ENCODE measurements around the gene DDX50.
"Not testable (repeated sequence)": the region's sequence is repeated elsewhere in the genome, so short reads cannot be mapped to it uniquely, and the experiment has no call there.

The DDX50 gene

DNA sequence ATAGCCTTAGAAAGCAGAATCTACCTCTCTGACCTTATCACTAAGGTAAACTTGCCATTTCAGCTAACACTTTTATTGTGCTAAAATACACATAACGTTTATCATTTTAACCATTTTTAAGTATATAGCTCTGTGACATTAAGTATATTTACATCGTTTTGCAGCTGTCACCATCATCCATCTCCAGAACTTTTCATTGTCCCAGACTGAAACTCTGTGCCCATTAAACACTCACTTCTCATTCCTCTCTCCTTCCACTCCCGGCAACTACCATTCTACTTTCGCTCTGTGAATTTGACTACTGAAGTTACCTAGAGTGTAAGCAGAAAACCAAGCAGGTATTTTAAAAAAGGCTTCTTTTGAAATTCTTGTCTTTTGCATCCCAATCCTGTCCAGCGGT, 1.3 kb downstream of the DDX50 start:
- DNase-seq, result no peak

DNA sequence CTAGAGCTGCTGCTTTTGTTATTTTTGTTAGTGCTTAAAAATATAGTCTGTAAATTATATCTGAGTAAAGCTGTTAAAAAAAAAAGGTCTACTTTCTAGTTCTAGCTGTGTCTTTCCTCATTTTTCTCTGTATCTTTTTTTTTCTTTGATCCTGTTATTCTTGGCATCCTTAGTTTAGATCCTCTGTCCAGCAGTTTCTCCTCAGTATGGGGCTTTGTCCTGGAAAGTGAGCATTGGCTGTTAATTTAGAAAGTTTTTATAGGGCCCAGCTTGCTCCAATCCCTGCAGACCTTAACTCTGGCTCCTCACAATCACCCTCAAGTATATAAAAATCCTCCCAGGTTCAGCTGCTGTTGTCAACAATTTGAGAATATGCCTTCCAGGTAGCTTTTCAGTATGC, 23.5 kb downstream of the DDX50 start:
- no peak for DNase-seq

DNA sequence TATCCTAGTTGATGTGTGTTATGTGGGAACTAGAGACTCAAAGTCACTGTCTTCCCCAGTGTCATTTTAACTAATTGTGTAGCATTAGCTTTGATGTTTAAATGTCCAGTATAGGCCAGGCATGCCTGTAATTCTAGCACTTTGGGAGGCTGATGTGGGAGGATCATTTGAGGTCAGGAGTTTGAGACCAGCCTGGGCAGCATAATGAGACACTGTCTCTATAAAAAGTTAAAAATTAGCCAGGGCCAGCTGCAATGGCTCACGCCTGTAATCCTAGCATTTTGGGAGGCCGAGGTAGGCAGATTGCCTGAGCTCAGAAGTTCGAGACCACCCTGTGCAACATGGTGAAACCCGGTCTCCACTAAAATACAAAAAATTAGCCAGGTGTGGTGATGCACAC, 24.4 kb downstream of the DDX50 start:
- no peak for DNase-seq

DNA sequence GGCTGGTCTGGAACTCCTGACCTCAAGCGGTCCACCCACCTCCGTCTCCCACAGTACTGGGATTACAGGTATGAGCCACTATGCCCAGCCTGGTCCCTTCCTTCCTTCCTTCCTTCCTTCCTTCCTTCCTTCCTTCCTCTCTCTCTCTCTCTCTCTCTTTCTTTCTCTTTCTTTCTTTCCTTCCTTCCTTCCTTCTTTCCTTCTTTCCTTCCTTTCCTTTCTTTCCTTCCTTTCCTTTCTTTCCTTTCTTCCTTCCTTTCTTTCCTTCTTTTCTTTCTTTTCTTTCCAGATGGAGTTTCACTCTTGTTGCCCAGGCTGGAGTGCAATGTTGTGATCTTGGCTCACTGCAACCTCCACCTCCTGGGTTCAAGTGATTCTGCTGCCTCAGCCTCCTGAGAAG, 28.0 kb downstream of the DDX50 start:
- not testable (repeated sequence) for DNase-seq

DNA sequence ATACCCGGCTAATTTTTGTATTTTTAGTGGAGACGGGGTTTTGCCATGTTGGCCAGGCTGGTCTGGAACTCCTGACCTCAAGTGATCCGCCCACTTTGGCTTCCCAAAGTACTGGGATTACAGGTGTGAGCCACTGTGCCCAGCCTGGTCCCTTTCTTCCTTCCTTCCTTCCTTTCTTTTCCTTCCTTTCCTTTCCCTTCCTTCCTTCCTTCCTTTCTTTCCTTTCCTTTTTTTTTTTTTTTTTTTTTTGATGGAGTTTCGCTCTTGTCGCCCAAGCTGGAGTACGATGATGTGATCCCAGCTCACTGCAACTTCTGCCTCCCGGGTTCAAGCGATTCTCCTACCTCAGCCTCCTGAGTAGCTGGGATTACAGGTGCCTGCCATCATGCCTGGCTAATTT, 28.8 kb downstream of the DDX50 start:
- not testable (repeated sequence) for DNase-seq

DNA sequence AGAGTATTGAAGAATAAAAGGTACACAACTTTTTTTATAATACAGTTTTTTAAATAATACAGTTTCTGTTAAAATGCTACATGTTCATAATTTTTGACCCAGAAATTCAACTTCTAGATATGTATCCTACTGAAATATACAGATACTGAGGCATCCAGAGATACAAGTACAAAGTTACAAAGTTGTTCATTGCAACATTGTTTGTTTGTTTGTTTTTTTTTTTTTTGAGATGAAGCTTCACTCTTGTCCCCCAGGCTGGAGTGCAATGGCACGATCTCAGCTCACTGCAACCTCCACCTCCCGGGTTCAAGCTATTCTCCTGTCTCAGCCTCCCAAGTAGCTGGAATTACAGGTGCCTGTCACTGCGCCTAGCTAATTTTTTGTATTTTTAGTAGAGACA, 31.7 kb downstream of the DDX50 start:
- DNase-seq, result not testable (repeated sequence)

DNA sequence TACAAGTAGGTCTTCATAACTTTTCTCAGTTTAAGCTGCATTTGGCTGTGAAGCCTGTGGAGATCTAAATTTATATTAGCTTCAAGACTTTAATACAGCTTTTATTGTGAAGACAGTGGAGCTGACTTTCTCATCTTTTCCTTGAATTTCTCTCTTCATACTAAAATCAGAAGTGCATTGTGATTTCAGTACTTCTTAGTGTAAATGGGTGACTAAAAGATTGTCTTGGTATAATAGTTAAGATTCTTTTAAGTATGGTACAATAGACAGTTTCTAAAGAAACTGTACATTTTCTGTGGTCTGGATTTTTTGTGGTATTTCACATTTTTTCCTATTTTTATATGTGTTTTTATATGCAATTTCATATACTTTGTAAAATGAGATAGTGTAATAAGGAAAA, 33.9 kb downstream of the DDX50 start:
- DNase-seq, result no peak

DNA sequence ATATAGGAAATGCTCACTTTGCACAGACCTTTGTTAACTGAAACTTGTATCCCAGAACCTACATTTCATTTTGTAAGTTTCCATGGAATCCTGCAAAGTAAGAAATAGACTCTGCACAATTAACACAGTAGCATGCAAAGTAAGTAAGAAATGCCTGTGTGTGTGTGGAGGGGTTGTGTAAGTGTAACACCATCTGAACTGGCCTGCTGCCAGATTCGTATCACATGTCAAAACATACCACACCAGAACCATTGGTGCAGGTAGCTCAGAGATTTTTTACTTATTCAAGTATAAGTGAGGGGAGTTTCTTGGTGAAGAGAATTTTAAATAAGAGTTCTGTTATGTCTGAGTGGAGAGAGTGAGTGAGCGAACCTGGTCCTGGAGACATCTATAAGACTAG, 37.0 kb downstream of the DDX50 start:
- DNase-seq, result no peak

DNA sequence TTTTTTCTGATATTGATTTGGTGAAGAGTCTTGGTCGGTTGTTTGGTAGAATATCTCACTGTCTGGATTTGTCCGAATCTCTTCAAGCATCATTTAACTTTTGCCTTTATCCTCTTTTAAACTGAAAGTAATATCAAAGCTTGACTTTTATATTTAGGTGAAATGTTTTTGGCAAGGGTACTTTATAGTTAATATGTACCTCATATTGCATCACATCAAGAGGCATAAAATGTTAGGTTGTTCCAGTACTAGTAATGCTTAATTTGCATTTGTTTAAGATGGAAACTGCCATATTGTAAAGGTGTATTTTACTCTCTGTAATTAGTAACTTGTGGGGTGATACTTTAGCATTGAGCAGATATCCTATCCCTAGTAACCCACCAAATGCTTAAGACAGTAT, 37.8 kb downstream of the DDX50 start:
- no peak for DNase-seq

DNA sequence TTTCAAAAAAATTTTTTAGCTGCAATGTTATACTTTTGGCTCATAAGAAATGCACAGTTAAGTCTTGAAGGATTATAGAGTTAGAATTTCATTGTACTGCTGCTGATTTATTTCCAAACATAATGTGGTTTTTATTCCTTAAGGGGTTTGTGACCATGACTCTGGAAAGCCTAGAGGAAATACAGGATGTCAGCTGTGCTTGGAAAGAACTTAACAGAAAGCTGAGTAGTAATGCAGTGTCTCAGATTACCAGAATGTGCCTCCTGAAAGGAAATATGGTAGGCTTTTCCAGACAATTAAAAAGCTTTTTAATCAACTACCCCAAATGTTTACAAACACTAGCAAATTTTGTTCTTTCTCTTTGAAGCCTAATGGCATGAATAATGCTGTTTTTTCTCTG, 39.8 kb downstream of the DDX50 start:
- not testable (repeated sequence) for DNase-seq

DNA sequence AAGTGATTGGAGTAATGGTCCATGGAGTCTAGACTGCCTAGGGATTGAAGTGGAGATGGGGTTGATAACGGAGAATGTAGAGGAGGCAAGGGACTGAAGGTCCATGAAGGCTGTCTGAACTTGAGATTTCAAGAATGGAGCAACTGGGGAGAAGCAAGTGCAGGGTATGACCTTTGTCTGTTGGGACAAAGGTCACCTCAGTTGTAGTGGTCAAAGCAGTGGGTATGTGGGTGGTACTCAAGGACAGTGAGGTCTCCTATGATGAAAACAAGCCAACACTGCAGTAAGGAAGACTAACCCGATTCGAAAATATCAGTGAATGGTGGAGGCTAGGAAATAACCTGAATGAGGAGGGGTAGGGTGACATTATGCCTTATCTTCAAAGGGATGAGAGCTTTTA, 49.5 kb downstream of the DDX50 start:
- DNase-seq, result no peak

DNA sequence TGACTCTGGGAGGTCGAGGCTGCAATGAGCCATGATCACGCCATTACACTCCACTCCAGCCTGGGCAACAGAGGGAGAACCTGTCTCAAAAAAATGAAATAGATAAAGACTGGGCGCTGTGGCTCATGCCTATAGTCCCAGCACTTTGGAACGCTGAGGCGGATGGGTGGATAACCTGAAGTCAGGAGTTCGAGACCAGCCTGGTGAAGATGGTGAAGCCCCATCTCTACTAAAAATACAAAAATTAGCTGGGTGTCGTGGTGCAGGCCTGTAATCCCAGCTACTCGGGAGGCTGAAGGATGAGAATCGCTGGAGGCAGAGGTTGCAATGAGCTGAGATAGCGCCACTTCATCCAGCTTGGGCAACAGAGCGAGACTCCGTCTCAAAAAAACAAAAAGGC, 53.8 kb downstream of the DDX50 start:
- no peak for DNase-seq

DNA sequence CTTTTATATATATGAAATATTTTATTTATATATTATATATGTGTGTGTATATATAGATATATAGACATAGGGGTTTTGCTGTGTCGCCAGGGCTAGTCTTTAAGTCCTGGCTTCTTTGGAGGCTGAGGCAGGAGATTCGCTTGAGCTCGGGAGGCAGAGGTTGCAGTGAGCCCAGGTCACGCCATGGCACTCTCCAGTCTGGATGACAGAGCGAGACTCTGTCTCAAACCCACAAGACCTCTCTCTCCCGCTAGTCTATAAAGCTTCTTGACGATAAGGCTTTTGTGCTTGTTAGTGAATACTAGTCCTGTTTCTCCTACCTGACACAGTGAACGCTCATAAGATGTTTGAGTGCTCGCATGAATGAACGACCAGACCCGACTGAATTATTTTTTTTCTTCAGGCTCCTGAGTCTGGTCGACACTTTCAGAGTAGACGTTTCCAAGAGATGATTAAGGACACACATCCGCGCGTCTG, 54.3 kb downstream of the DDX50 start:
- DNase-seq, result no peak

DNA sequence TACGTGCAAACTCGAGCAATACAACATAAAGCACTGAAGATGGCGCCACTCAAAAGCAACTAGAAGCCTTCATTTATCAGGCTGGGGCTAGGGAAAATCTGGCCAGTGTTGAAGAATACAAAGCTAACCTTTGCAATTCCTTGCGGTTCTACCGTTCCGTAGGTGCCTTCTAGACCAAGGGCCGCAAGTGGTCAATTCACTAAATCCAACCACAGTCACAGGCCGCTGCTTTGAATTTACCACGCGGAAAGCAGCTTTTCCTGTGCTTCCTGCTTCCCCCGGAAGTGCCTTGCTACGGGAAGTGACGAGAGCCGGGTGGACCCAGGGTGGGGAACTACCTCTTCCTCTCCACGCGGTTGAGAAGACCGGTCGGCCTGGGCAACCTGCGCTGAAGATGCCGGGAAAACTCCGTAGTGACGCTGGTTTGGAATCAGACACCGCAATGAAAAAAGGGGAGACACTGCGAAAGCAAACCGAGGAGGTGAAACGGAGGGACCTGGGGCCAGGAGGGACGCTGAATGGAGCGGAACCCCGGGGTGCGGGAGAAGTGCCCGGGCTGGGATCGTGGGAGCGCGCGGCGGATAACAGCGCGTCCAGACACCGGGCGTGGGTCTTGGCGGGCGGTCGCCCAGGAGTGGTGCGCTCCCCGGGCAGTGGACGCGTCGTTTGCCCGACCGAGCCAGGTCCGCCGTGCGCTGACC, 54.9 kb downstream of the DDX50 start, which contains the start of gene DDX21:
Gene DDX21, plus strand, starts transcription at position 339 of the 701 bp plus-strand sequence. Its CDS starts 56 bp downstream, at position 395.
- DNase-seq, result peak; percentile 72

DNA sequence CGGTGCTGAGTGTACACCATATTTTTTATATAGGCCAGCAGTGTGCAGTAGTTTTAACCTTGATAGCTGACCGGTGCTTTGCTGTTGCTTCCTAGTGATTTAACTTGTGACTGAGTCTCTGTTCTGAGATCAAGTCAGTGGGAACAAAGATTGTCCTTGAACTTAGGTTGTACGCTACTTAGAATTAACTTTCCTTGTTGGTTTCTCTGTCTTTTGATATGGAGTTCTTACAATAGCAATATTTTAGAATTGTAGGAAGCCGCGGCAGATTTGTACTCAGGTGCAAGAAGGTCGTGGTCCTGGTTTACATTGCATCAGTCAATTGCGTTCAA, 56.1 kb downstream of the DDX50 start:
- DNase-seq, result no peak

DNA sequence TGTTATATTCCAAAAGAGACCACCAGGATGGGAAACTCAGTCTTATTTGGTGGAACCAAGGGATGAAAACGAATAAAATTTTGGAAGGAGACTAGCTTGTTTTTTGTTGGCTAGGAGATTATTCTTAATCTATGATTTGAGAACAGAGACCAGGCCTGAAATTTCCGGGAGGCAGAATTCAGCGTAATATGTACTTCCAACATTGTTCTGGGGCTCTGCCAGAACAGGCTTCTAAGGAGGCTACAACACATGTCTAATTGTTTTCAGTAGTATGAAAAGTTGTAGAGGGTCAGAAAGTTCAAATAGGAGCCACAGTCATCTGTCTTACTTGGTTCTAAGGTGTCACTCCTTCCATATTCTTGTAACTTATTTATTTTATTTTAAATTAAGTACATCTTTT, 56.5 kb downstream of the DDX50 start:
- DNase-seq, result no peak

DNA sequence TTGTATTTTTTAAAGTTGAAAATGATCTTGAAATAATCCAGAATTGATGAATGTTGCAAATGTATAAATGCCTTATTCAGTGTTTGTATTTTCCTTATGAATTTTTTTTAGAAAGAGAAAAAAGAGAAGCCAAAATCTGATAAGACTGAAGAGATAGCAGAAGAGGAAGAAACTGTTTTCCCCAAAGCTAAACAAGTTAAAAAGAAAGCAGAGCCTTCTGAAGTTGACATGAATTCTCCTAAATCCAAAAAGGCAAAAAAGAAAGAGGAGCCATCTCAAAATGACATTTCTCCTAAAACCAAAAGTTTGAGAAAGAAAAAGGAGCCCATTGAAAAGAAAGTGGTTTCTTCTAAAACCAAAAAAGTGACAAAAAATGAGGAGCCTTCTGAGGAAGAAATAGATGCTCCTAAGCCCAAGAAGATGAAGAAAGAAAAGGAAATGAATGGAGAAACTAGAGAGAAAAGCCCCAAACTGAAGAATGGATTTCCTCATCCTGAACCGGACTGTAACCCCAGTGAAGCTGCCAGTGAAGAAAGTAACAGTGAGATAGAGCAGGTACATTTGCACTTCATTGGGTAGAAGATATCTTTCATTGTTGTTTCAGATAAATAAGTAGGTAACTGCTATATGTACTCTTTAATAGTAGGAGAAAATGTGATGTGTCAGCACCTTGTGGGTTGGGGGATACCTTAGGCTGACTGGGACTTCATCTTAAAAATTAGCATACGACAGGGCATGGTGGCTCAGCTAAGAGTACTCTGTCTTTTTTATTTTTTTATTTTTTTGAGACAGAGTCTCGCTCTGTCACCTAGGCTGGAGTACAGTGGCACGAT, 58.8 kb downstream of the DDX50 start:
- no peak for DNase-seq

DNA sequence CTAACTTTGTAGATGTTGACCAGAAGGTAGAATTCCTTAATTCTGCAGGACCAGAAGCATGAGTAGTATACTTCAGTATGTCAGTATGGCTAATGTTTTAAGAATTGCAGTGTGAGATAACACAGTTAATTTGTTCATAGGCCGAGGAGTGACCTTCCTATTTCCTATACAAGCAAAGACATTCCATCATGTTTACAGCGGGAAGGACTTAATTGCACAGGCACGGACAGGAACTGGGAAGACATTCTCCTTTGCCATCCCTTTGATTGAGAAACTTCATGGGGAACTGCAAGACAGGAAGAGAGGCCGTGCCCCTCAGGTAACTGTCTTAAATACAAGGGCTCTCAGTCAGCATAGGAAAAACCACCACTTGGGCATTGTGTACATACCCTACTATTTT, 62.0 kb downstream of the DDX50 start:
- DNase-seq, result no peak

DNA sequence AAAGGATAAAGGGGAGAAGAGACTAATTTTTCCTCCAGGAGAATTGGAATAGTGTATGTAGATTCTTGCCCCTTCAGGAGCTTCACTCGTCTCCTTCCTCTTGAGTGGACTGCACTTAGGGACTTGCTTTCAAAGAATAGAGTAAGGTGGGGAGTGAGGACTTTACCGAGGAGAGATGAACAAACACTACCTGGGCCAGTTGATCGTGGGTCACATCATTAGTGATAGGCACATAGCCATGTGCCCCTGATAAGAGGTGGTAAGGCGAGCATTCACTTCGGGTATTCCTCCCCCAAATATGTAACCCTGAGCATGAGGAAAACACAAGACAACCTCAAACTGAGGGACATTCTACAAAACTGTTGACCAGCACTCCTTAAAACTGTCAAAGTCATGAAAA, 72.9 kb downstream of the DDX50 start:
- no peak for DNase-seq

DNA sequence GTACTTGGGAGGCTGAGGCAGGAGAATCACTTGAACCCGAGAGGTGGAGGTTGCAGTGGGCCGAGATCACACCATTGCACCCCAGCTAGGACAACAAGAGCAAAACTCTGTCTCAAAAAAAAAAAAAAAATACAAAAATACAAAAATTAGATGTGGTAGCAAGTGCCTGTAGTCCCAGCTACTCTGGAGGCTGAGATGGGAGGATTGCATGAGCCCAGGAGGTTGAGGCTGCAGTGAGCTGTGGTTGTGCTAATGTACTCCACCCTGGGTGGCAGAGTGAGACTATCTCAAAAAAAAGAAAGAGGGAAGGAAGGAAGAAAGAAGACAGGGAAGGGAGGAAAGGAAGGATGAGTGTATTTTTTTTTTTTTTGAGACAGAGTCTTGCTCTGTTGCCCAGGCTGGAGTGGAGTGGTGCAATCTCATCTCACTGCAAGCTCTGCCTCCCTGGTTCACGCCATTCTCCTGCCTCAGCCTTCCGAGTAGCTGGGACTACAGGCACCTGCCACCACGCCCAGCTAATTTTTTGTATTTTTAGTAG, 74.9 kb downstream of the DDX50 start:
- not testable (repeated sequence) for DNase-seq

DNA sequence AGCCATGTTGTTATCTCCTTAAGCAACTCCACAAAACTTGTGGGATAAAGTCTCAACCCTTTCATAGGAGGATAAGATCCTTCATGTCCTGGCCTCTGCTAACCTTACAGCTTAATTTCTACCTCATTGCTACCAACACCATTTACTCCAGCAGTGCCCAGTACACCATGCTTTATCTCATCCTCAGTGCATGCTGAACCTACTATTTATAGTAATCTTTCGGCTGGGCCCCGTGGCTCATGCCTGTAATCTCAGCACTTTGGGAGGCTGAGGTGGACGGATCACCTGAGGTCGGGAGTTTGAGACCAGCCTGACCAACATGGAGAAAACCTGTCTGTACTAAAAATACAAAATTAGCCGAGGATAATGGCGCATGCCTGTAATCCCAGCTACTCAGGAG, 78.6 kb downstream of the DDX50 start:
- not testable (repeated sequence) for DNase-seq

DNA sequence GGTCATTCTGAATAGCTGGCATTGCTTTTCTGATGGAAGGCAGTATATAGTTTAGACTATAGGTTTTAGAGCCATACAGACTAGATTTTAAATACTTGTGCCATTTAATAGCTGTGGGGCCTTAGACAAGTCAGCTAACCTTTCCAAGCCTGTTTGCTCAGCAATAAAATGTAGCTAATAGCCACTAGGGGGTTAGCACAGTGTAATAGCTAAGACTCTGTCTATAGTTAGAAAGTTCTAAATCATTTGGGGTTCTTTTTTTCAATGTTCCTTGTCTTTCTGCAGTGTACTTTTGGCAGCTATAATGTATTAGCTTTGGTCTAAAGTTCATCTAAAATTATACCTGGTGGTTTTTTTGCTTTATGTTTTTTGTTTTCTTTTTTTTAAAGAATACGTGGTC, 80.0 kb downstream of the DDX50 start:
- no peak for DNase-seq

DNA sequence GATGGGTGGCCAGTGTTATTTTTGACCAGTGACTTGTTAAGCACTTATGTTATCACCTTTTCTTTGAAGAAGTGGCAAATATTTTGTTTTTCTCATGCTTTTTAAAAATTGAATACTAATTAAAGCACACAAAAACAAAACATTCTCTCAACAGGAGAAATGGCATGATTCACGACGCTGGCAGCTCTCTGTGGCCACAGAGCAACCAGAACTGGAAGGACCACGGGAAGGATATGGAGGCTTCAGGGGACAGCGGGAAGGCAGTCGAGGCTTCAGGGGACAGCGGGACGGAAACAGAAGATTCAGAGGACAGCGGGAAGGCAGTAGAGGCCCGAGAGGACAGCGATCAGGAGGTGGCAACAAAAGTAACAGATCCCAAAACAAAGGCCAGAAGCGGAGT, 81.3 kb downstream of the DDX50 start:
- no peak for DNase-seq

DNA sequence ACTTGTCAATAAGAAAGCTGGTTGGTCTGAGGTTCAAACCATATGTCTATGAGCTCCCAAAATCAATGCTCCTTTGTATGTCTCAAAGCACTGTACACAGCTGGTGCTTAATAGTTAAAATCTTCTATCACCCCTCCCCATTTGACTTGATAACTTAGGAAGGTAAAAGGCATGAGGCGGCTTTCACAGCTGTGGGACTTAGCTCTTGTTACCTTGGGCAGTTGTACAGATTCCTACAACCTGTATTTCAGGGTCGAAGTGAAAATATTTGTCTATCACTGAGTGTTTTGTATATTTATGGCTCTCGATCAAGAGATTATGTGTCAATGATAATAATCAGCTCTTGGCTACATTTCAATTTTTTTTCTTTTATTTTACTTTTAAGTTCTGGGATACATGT, 86.5 kb downstream of the DDX50 start:
- no peak for DNase-seq

Measured in NCI-H446 treated with DMSO at 0.1 percent for 48 hours (cell line).